HepG2 (cell line): ENCODE results near the gene OVCA2. TPM values are rescaled to one million over a fixed set of nuclear protein-coding genes. Genes with fewer than 3 reads are reported as not detected.

ENCODE experiments used
- ARNT ChIP-seq: fragments of 450-650 bp; IDR thresholded peaks from 2 replicates; pipeline ENCODE4 v1.6.1; 2017
- CCDC6 ChIP-seq: sonication (generic); formaldehyde crosslinking; IDR thresholded peaks from 2 replicates; pipeline ENCODE4 v1.8.1; 2022; ENCODE audit warnings: mild to moderate bottlenecking, missing genetic modification reagents, moderate library complexity
- HOXA7 ChIP-seq: sonication (generic); formaldehyde crosslinking; IDR thresholded peaks from 2 replicates; pipeline ENCODE4 v1.8.1; 2022; ENCODE audit warnings: mild to moderate bottlenecking, missing genetic modification reagents, moderate library complexity
- MLLT10 ChIP-seq: sonication (generic); formaldehyde crosslinking; IDR thresholded peaks from 2 replicates; pipeline ENCODE4 v1.4.0; 2020; ENCODE audit warnings: missing genetic modification reagents
- NR2F2 ChIP-seq: IDR thresholded peaks from 2 replicates; pipeline ENCODE4 v1.6.1; 2012; ENCODE audit warnings: low read depth, inconsistent platforms, borderline replicate concordance
- POLR2A ChIP-seq, 2 experiments: IDR thresholded peaks; 2 replicates each; pipeline ENCODE4 v1.6.1; 2011; ENCODE audit warnings: low read depth in 2 of 2, low read length in 2 of 2, mild to moderate bottlenecking in 1 of 2, moderate library complexity in 1 of 2; ENCODE audit not compliant: insufficient read depth in 1 of 2
- RARA ChIP-seq: IDR thresholded peaks from 2 replicates; pipeline ENCODE4 v1.6.1; 2016; ENCODE audit warnings: missing genetic modification reagents, missing compliant biosample characterization
- SMARCE1 ChIP-seq: fragments of 450-650 bp; IDR thresholded peaks from 2 replicates; pipeline ENCODE4 v1.6.1; 2017; ENCODE audit warnings: borderline replicate concordance
- SRSF9 ChIP-seq: fragments of 200-400 bp; formaldehyde crosslinking; IDR thresholded peaks from 2 replicates; pipeline ENCODE4 v1.6.1; 2018; ENCODE audit warnings: borderline replicate concordance, mild to moderate bottlenecking, low read depth, low read length; ENCODE audit not compliant: insufficient read depth, poor library complexity, severe bottlenecking
- THRA ChIP-seq: sonication (generic); formaldehyde crosslinking; IDR thresholded peaks from 2 replicates; pipeline ENCODE4 v1.4.0; 2020; ENCODE audit warnings: missing genetic modification reagents, borderline replicate concordance
- ZFP36L2 ChIP-seq: sonication (generic); formaldehyde crosslinking; IDR thresholded peaks from 2 replicates; pipeline ENCODE4 v1.4.0; 2020; ENCODE audit warnings: missing genetic modification reagents
- ZNF407 ChIP-seq: sonication (generic); formaldehyde crosslinking; IDR thresholded peaks from one replicate; pipeline ENCODE4 v1.5.1; 2020; ENCODE audit warnings: mild to moderate bottlenecking, missing genetic modification reagents; ENCODE audit errors: not compliant biosample characterization
- ZNF609 ChIP-seq: sonication (generic); formaldehyde crosslinking; IDR thresholded peaks from 2 replicates; pipeline ENCODE4 v1.4.0; 2020; ENCODE audit warnings: mild to moderate bottlenecking, missing genetic modification reagents, borderline replicate concordance
- polyA plus RNA-seq, 8 experiments: library from polyadenylated mRNA; depleted of rRNA in 3 of 8; stranded (reverse) in 7 of 8; unstranded in 1 of 8; fragments of >200 nt; fragmentation: Illumina TruSeq in 4 of 8; extraction: Trizol in 4 of 8; gene quantifications; 2 replicates each; pipeline versions ENCODE4 v1.2.1 to v1.2.3, GENCODE V29; 2011 to 2016; ENCODE audit warnings: low read depth in 4 of 8, missing spikeins in 1 of 8, mixed read lengths in 1 of 8; ENCODE audit not compliant: insufficient read depth in 1 of 8
- total RNA-seq, 5 experiments: library from RNA; depleted of rRNA; stranded (reverse); fragments of >200 nt; fragmentation: Illumina TruSeq; extraction: Trizol; gene quantifications; 2 replicates each; pipeline ENCODE4 v1.2.3, GENCODE V29; 2016; ENCODE audit warnings: low read depth in 1 of 5

OVCA2 gene
- total and polyA plus RNA-seq, 2 of the 13 experiments (the other 11 are each of a cell fraction or from before 2014, with no cell fraction given) = 23.7 to 28.2 TPM

- no peak for TF ChIP-seq ZNF407
- 0 out of 2 replicates have a peak, but pooled peaks have one; percentile 78 for TF ChIP-seq HOXA7 (CRISPR knock-in tag)
- no peak for TF ChIP-seq NR2F2
- TF ChIP-seq SMARCE1 = no peak
- no peak for TF ChIP-seq SRSF9
- TF ChIP-seq ZNF609 (CRISPR knock-in tag) = no peak
- no peak for TF ChIP-seq ARNT
- peak; percentile 67; the same call in 1 of the 2 replicates for TF ChIP-seq ZFP36L2 (CRISPR knock-in tag)
- TF ChIP-seq POLR2A (IDR thresholded peaks at IDR 0.05; ENCODE audit: insufficient read depth in 1 of 2, low read depth in 2 of 2, low read length in 2 of 2) = peak; percentile 68 to 73
- TF ChIP-seq RARA (CRISPR knock-in tag) = peak; percentile 31; the same call in 1 of the 2 replicates
- 0 out of 2 replicates have a peak, but pooled peaks have one; percentile 52 for TF ChIP-seq MLLT10
- 0 out of 2 replicates have a peak, but pooled peaks have one; percentile 39 for TF ChIP-seq CCDC6
- TF ChIP-seq THRA (CRISPR knock-in tag) = peak; percentile 81
These were observed 11.7 kb upstream of the OVCA2 start, which contains the start of gene DPH1 (continued) for GRCh38 chr17:2029911-2030778.
